Measurements from ENCODE around the gene MAP7D2. TPM values are rescaled to one million over a fixed set of nuclear protein-coding genes. Genes with fewer than 3 reads are reported as not detected.

The MAP7D2 gene
- total and polyA plus RNA-seq, 2 of the 13 experiments (the other 11 are each of a cell fraction or from before 2014, with no cell fraction given): 9.6 to 10.5 TPM

- Histone ChIP-seq H2AFZ (ENCODE audit: low read length) (no peak overlapping the region), H3K4me3 (replicated peaks in 1 of 3; ENCODE audit: insufficient read depth in 1 of 3, low read depth in 2 of 3, low read length in 3 of 3) (no peak overlapping the region), H3K27me3 (ENCODE audit: control insufficient read depth in 1 of 2, insufficient read depth in 2 of 2, low read length in 2 of 2) (no peaks in the 10 kb centered on the region), H3K4me1 (ENCODE audit: insufficient read depth, low read length) (peaks cover 16% of the 10 kb centered on the region), H3K9me3 (ENCODE audit: low read length) (no peaks in the 10 kb centered on the region), H3K36me3 (replicated peaks in 1 of 2; ENCODE audit: control insufficient read depth in 1 of 2, insufficient read depth in 2 of 2, low read length in 2 of 2) (no peaks in the 10 kb centered on the region), H3K79me2 (ENCODE audit: insufficient read depth, low read length) (no peaks in the 10 kb centered on the region), H4K20me1 (ENCODE audit: insufficient read depth, low read length) (no peaks in the 10 kb centered on the region), H3K9ac (ENCODE audit: insufficient read depth, low read depth, low read length) (no peak overlapping the region), H3K4me2 (ENCODE audit: low read depth, low read length) (peak overlapping the region; percentile 23; the same call in 1 of the 2 replicates), H3K27ac (ENCODE audit: extremely low read length, insufficient read depth, low read length) (no peak overlapping the region)
- DNase-seq (ENCODE audit: low spot score) (peak; percentile 57), ATAC-seq (peak; percentile 80), FAIRE-seq (peak; percentile 32)
- WGBS (ENCODE audit: low lambda C conversion rate): 49% methylated on average over 5 of the region's 6 CpGs
- intact Hi-C loops (cut with micrococcal nuclease; ENCODE audit: unreplicated experiment) (no loop called here), in situ Hi-C loops (cut with HindIII; ENCODE audit: extremely low pct_ligation_motif_present, low pct_unique_long_range_greater_than_20kb) (no loop called here)
- ChIA-PET CTCF (ENCODE audit: low intra/inter-chr PET ratio, low total read pairs) (interaction anchor here (1.1 kb wide), 1 partner anchor 32 kb away, joined by 3 read pairs; the partner anchor contains the start of gene BCLAF3), POLR2A (no interaction called here)
- no TSS peak for BruUV-seq (replicated peaks)
- no peak for TF ChIP-seq FOXA1 (IDR thresholded peaks at IDR 0.05)
- no peak for TF ChIP-seq FOXA1 (CRISPR knock-in tag; IDR thresholded peaks at IDR 0.05)
- peak; percentile 61; the same call in 1 of the 2 replicates for TF ChIP-seq CEBPG (CRISPR knock-in tag; IDR thresholded peaks at IDR 0.05)
- TF ChIP-seq ZNF552 (CRISPR knock-in tag; IDR thresholded peaks at IDR 0.05; ENCODE audit: borderline replicate concordance): no peak
- no peak for TF ChIP-seq ZNF616 (CRISPR knock-in tag; IDR thresholded peaks at IDR 0.05; ENCODE audit: low read depth)
- no peak for TF ChIP-seq REST (IDR thresholded peaks at IDR 0.05; ENCODE audit: borderline replicate concordance in 1 of 2, low read depth in 1 of 2, low read length in 2 of 2)
- TF ChIP-seq TGIF2 (CRISPR knock-in tag; IDR thresholded peaks at IDR 0.05): no peak
- TF ChIP-seq ZNF143 (CRISPR knock-in tag; IDR thresholded peaks at IDR 0.05): no peak
- no peak for TF ChIP-seq POGZ (CRISPR knock-in tag; IDR thresholded peaks at IDR 0.05)
- no peak for TF ChIP-seq ZNF550 (CRISPR knock-in tag; IDR thresholded peaks at IDR 0.05; ENCODE audit: borderline replicate concordance)
- no peak for TF ChIP-seq ZNF576 (CRISPR knock-in tag; IDR thresholded peaks at IDR 0.05)
- no peak for TF ChIP-seq HOXD1 (CRISPR knock-in tag; IDR thresholded peaks at IDR 0.05)
- TF ChIP-seq GLMP (CRISPR knock-in tag; IDR thresholded peaks at IDR 0.05; ENCODE audit: borderline replicate concordance): no peak
- no peak for TF ChIP-seq ZNF333 (CRISPR knock-in tag; IDR thresholded peaks at IDR 0.05; ENCODE audit: borderline replicate concordance)
- TF ChIP-seq JARID2 (CRISPR knock-in tag; IDR thresholded peaks at IDR 0.05; ENCODE audit: insufficient replicate concordance): no peak
- peak; percentile 49; the same call in 1 of the 2 replicates for TF ChIP-seq NFE2L2 (IDR thresholded peaks at IDR 0.05; ENCODE audit: low read length)
- no peak for TF ChIP-seq NR3C1 (CRISPR knock-in tag; IDR thresholded peaks at IDR 0.05)
- TF ChIP-seq KLF12 (CRISPR knock-in tag; IDR thresholded peaks at IDR 0.05; ENCODE audit: borderline replicate concordance): no peak
- 0 out of 2 replicates have a peak, but pooled peaks have one; percentile 13 for TF ChIP-seq BCL6 (CRISPR knock-in tag; IDR thresholded peaks at IDR 0.05)
- no peak for TF ChIP-seq ZNF777 (CRISPR knock-in tag; IDR thresholded peaks at IDR 0.05)
Observed at GRCh38 chrX:19958552-19959486, 157.9 kb downstream of the MAP7D2 start.

Measured in HepG2 (cell line).